IPS DF 4.7 (cell line): ENCODE measurements around the gene SMCO2.

ENCODE experiments used
- DNase-seq: peaks from one replicate; pipeline ENCODE4 v3.0.0-alpha.2; 2013; ENCODE audit warnings: low spot score; ENCODE audit errors: extremely low read depth

SMCO2 gene

GRCh38 chr12:27550653-27550975 lies 104.1 kb downstream of the SMCO2 start:
- DNase-seq = no peak

DNA sequence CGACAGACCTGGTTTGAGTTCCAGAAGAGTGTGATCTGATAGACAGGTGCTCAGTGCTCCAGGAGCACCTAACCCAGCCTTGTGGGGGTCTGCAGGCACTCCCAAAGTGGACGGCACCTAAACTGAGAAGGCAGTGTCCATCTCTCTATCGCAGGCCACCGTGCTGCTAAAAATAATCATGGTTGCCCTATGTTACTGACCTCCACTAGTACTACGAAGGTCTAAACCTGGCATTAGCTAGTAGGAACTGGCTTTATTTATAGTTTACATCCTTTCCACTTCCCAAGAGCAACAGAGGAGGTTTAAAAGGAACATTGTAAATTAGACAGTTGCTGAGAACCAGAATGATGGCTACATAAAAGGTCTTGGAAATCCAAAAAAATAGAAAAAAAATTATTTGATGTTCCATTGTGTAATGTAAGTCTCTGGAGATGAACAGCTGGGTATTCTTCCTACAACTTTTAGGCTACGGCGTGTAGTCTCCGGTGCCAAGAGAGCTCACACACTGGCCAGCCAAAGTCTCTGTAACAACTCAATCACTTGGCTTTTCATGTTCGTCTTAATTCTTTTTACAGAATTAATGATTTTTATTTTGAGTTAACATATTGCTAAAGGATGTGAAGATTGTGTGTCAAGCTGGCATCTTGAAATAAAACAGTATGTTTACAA lies 104.8 kb downstream of the SMCO2 start:
- no peak for DNase-seq
